ENCODE measurements around the gene RAB10.

GRCh38 chr2:26025509-26025908 lies 8.4 kb upstream of the RAB10 start:
- no peak for TF ChIP-seq POLR2A (IDR thresholded peaks at IDR 0.05; ENCODE audit: low read length)
- no peak for TF ChIP-seq GATA1 (IDR thresholded peaks at IDR 0.05; ENCODE audit: low read depth, low read length)
